ENCODE results near the gene HOXC4.

The HOXC4 gene

DNA sequence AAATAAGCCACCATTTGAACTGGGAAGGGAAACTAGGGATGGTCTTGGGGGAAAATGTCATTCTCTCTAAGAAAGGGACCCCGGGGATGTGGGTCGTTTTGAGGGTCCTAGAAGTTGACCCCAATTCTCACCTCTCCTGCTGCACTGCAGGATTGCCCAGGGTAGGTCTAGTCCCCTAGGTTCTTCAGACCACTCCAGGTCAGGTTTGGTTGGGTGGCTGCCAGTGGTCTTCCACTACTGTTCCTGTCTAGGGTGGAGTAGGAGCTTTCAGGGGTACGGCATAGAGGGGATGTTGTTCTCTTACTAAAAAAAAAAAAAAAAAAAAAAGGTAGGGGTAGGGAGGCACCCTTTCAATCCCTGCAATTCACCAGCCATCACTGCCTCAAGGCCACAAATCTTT is 37.6 kb upstream of the HOXC4 start:
- DNase-seq = no peak

DNA sequence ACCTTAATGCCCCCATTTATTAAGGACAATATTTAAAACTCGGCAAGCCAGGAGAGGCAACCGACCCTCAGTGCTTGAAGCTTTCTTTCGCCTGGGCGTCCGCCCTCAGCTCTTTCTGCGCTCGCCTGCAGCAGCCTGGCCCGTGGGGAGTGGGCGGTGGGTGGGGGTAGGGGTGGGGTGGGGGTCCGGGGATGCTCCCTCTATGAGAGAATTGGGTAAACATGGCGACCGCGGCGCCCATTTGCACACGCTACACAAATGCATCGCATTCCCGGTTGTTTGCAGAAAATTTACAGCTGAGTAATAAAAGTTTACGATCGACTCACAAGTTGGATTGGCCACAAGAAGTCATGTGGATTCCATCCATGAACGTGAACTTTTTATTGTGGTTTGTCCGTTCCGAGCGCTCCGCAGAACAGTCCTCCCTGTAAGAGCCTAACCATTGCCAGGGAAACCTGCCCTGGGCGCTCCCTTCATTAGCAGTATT is 37.1 kb upstream of the HOXC4 start:
- DNase-seq = no peak

DNA sequence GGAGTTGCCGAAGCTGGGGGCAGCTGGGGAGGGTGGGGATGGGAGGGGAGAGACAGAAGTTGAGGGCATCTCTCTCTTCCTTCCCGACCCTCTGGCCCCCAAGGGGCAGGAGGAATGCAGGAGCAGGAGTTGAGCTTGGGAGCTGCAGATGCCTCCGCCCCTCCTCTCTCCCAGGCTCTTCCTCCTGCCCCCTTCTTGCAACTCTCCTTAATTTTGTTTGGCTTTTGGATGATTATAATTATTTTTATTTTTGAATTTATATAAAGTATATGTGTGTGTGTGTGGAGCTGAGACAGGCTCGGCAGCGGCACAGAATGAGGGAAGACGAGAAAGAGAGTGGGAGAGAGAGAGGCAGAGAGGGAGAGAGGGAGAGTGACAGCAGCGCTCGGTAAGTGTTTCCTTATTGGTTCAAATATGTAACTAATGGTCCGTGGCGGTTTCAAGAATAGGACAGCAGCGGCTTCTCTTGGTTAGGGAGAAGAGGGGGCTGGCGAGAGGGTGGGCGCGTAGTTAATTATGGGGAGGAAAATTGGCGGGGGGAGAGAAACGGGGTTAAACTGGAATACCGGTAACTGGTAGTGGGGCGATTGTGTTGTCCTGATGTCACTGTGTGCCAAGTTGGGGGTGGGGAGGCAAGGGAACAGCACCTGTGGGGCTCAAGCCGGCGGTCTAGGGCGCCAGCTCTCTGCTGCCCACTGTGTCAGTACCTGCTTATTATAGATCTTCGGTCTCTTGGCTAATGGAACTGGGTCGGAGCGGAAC is 36.4 kb upstream of the HOXC4 start:
- no peak for DNase-seq

DNA sequence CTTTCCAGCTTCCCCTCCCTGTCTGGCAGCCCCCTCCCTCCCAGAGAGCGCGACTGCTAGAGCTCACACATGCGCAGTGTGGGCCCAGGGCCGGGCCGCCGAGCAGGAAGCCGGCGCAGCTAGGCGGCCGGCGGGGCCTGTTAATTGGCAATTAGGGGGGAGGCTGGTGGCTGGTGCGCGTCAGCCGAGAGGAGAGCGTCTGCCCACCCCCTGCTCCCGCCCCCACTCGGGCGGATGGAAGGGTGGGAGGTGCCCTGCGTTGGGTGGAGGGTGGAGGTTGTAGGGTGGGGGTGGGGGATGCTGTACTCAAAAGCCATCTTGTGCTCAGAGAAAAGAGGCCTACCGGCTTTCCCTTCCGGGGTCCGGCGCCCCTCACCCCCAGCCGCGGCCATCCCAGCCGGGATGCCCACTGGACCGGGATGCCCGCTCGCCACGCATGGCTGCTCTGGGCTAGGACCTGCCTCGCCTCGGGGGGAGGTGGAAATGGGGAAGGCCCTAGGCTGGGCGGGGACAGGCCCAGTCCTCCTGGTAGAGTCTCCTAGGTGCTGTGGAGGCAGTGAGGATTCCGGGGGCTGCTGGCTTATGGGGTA is 35.7 kb upstream of the HOXC4 start:
- DNase-seq = peak; percentile 60

DNA sequence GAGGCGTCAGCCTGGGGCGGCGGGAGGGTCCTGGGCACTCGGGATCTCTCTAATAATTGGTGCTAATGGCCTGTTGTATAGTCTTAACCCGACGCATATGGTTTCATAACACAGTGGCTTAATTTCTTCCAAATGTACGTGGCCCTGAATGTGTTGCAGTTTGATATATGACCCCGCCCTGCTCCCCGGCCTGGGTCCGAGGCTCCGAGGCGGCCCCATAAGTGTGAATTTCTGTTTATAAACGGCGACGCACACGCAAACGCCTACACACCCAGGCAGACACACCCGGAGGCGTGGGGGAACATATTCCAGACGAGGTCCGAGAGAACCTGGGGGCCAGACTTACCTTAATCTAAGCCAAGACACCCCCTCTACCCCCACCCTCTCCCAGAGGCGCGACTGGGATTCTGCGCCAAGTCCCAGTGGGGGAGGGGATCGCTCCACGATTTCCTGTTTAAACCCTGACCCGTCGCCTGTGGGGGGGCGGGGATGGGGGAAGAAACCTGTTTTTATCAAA is 35.1 kb upstream of the HOXC4 start:
- DNase-seq = no peak

DNA sequence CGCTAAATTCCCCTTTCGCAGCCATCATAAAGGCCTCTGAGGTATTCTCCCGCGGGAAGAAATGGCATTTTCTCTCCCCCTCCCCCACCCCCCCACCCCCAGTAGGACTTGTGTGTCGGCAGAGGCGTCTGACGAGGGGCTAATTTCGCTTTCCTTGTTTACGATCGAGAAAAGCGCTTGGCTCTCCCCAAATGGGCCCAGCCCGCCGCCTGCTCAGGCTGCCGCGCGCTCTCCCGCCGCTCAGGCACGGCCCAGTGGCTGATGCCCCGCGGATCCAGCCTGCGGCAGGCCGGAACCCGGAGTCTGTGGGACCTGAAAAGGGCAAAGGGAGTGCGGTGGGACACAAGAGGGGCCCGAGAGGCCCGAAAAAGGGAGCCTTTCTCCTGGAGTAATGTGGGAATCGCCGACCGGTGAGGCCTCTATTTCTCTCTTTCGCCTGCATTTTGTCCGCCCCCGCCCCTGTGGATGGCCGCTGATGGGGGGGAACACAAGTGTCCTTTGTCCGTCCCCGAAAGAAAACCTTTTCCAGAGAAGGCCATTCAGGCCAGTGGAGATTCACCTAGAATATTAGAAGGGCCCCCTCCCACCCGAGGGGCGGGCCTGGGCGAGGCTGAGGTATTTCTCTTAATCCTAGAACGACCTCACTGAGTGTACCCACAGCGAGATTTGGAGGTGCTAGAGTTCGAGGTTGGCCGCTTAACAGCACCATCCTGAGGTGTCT is 34.4 kb upstream of the HOXC4 start:
- no peak for DNase-seq

DNA sequence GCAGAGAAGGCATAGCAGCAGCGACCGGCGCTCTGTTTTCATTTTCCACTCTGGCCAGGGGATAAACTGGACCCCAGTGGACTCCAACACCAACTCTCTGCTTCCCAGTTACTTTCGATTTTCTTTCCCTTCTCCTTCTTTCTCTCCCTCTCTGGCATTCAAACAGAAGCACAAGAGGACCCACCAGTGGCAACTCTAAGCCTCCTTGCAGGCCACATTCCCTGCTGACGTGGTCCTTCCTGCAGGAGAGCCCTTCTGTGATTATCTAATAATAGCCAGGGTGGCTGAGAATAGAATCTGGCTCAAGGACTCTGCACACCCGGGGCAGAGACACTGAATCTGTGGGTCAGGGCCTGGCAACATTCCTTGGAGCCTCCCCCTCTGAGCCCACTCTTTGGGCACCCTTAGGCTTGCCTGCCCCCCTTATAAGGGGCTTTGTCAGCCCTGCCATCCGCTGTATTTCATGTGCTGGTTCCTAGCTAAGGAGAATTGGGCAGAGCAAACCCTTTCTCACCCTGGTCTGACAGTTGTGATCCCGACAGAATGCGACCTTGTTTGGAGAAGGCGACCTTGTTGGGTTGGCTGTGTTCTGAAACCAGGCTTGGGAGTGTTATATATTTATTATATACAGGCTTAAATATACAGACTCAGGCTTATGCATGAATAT is 33.6 kb upstream of the HOXC4 start:
- no peak for DNase-seq

DNA sequence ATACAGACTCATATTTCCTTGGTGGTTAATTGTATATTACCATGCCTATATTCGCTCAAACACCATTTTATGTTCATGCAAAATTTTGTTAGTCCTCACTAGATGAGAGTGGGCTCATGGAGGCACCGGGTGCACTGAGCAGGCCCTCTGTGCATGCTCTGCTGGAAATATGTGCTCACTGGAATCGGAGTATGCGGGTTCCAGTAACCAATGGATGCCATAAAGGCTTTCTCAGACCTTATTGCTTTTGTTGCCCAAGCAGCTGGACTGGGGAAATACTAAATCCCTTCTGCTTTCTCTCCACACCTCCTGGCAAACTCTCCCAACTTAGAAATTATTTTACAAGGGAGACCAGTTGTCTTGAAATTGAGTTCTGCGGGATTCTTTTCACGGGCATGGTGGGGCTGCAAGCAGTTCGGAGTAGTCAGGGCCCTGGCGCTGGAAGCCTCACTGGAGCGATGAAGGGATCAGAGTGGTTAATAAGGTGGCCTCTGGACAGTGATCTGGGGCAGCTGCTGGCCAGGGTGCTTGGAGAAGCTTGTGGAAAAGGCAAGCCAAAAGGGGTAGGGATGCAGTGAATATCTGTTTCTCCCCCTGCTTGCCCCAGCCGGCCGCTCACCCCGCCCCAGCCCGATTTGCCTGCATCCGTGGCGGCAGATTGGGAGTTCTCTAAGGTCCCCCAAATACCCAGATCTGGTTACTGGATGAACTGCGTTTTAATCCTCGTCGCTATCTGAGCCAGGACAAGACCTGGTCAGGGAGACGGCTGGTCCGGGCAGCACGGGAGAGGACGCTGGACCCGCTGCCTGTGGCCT is 32.8 kb upstream of the HOXC4 start:
- no peak for DNase-seq

DNA sequence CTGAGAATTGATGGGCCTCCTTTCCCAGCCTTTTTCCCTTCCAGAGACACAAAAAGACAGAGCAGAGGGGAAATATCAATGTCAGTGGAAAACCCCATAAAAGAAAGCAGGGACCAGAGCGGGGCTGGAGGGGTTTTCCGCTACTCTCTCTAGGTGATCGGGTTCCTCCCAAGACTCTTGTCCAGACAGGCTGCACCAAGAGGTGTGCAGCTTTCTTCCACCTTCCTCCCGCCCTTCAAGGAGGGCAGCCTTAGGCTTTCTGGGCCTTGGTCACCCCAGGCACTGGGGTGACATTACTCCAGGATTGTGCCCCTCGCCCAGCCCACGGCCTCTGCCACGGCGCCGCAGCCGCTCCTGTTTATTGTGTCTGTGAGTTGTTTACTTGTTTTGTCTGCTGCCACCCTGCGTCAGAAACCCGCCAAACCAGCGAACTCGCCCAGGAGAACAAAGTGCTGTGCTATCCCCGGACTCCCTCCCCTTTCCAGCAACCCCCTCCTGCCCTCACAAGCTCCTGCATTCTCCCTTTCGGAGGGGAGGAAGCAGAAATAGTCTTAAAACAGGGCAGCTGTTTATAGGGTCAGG is 32.1 kb upstream of the HOXC4 start:
- DNase-seq = no peak

DNA sequence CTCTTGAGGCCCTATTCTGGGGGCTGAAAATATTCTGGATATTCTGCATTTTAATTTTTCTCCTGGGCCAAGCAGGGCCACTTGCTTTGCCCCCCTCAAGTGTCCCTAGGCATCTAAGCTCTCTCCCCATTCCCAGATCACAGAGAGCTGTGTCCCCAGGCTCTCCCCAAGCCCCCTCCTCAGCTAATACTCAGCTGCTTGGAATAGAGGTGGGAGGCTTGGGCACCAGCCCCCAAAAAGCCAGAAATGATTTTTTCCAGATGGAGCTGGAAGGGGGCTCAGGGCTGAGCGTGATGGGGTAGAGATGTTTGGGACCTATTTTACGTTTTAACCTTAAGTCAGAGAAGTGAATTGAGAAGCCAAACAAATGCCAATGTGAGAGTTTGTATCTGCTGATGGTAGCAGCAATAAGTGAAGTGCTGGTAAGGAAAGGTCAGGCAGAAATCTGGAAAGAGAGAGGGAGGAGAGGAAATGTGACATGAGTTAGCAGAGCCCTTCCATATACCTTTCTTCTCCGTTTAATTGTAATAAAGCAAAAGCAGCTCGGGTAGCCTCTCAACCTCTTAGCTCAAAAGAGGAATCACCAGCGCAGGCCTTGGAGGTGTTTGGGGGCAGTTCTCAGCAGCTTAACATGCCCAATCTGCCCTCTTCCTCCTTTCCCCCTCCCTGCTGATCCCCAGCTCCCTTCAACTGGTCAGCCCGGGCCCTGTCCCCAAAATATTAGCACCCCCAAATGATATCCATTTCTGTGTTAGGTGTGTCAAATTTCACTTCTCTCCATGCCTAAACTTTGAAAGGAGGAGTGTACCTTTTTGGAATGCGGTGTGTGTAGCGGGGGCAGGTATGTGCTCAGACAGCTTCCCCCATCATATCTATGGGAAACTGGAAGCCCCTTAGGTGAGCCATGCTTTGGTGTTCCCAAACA is 30.4 kb upstream of the HOXC4 start:
- no peak for DNase-seq

DNA sequence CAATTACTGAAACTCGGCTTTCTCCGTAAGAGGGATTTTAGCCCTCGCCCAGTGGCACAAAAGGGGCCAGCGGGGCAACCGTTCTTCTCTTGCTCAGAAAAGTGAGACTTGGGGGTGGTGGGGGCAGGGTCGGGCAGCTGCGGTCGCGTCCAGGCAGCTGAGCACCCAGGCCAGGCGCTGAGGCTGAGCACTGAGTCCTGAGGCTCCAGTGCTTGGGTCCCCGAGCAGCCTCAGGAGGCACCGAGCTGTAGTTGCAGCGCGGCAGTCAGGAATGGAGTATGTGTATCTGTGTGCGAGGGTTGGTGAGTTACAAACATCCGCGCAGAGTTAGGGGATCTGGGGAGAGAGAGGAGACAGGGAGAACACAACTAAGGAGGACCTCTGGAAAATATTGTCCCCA is 29.5 kb upstream of the HOXC4 start:
- no peak for DNase-seq

DNA sequence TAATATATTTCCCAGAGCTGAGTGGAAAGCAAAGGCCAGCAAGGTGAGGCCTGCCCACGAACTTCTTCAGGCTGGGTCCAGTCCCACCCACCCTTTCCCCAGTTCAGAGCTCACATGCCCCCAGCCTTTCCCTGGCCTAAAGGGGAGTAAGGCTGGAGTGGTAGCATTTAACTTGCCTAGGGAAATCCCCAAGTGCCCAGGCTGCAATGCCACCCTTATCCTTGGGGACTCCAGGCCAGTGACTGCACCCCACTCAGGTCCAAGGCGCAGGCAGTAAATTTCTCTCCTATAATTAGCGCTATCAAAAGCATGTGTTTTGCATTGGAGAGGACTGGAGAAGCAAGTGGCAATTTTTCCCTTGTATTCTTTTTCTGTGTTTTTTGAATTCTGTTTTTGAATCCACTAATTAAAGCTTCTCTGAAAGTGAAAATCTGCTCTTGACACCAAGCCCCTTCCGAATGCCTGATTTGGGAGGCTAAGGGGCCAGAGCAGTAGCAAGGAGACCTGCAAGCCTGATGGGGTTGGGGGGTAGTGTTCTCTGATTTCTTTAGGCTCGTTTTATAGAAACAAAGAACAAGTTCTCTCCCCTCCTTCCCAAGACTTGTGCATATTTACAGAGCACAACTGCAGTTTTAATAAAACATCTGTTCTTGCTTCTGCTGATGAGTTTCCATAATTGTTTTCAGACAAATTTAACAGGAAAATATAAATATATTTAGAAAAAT is 28.9 kb upstream of the HOXC4 start:
- no peak for DNase-seq

DNA sequence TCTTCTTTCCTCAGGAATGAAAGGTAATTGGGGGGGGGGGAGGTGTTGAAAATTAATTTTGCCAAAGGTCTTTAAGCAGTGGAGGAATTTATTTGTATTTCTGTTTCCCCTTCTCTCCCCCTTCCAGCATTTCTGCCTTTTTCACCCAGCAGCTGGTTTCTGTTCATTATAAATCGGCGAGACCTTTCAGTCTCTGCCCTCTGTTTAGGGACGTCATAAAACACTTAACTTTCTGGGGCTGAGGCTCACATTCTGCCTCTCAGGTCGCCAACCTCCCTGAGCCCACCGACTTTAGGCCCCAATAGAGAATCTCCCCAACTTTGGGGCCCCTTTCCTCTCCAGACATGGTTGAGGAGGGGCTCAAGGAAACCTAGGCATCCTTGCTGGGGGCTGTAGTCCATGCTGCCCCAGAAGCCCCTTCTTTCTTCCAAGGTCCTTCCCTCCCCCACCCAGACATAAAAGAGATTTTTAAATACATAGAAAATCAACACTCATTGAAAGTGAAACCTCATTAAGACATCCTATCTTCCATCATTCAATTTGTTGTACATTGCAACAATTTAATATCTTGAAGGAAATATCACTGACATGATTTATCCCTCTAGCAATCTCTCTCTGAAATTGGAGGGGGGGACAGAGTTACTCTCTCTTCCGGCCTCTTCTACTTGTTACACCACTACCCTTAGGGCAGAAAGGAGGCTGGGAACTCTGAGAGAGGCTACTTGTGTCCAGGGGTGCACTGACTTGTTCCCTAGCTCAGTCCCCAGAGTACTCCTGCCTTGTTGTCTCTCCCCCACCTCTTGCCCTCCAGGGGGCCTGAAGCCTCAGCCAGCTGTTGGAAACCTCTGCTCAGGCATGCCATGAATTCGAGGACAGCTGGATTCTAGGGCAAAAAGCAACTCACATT is 27.9 kb upstream of the HOXC4 start:
- DNase-seq = no peak

DNA sequence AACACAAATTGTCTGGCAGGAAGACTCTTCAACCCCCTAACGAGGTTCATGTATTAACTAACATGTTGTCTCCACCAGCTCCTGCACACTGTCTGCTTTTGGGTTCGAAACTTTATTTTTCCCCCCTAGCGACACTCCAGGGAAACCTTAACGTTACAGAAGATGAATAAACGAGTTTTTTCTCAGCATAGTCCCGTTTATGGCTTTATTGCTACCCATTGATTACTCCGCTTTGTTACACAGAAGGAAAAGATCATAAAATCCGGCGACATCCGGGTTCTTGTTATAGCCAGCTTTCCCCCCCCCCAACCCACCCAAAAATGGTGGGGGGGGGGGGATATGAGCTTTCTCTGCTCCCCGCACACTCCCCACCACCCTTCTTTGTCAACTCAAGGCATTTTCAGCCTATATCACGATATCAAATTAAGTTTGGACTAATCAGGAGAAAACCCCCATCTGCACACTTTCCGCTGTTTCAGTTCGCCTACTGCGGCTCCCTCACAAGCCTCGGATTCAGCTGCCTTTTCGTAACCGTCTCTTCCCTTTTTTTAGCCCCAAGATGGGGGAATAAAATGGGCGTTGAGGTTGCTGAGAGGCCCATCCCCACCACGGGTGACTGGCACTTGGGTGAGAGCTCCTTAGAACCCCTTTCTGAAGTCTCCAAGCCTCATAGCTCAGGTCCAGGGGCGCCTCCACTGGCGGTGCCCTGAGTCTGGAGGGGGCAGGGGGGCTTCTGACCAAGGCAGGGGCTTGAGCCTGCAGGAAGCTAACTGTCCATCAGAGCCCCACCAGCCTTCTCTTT is 26.8 kb upstream of the HOXC4 start:
- no peak for DNase-seq

DNA sequence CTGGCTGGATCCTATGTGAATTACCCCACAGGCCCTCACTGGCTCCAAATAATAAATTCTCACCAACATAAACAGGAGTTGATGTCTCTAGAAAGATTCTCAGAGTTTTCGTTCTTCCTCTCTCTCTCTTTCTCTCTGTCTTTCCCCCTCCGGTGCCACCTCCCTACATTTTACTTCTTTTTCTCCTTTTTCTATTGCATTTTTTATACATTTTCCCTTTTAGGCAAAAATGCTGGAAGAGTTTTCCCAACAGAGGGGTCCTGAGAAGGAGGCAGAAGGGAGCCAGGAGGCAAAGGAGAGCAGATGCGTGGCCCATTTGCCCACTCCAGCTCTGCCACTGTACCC is 26.2 kb upstream of the HOXC4 start:
- no peak for DNase-seq

DNA sequence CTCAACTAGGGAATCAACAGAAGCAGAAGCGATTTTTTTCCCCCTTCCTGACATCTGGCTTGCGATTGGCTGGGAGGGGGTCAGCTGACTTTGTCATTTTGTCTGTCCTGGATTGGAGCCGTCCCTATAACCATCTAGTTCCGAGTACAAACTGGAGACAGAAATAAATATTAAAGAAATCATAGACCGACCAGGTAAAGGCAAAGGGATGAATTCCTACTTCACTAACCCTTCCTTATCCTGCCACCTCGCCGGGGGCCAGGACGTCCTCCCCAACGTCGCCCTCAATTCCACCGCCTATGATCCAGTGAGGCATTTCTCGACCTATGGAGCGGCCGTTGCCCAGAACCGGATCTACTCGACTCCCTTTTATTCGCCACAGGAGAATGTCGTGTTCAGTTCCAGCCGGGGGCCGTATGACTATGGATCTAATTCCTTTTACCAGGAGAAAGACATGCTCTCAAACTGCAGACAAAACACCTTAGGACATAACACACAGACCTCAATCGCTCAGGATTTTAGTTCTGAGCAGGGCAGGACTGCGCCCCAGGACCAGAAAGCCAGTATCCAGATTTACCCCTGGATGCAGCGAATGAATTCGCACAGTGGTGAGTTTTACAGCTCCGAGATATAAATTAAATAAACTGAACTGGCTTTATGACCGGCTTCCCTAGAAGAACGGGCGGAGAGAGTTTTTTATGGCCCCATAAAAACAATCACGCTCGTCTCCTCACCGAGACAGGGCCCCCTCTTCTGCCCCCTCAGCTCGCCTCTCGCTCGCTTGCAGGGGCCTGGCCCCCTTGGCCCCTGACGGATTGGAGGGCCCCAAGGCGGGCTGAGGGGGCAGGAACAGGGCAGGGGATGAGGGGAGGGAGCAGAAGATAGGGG is 25.1 kb upstream of the HOXC4 start, which contains the start of gene HOXC6:
Gene HOXC6, plus strand, starts transcription at position 127 of the 888 bp plus-strand sequence. Its CDS starts 82 bp downstream, at position 209.
- no peak for DNase-seq

All from DMS153 (cell line).